ENCODE results near the gene PTPRD. TPM values are rescaled to one million over a fixed set of nuclear protein-coding genes. Genes with fewer than 3 reads are reported as not detected.

PTPRD gene
- total RNA-seq, 1 donor from 2014 or later, result 5.7 TPM

DNA sequence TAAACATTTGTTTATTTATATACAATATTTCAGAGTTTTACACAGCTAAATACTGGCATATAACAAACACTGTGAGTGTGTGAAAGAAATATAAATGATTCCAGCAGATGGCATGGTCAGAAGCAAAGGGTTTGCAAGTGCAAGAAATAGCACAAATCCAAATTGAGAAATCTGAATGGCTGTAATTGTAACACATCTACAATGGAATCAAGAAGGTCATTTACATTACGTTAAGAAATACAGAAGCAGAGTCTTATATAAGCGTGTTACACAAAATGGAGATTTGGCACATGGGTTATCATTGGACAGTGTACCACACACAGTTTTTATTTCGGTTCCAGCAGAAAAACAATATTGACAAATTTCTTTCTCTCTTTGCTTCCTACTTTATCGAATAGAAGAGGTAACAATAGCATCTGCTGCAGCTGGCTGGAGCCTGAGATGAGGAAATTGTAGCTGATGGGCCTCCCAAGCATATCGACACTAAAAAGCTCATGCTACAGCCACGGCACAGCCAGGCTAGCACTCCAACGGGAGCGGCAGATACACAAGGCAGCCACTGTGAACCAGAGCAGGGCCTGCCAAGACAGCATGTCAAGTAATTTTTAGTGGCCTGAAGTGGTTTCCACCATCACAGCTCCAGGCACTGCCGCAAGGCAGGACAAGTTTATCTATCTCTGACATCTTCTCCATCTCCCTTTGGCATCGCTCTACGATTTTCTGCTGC lies 2248.6 kb downstream of the PTPRD start:
- peaks cover 42% of the 10 kb centered on the region for H3K4me1 Mint-ChIP-seq (ENCODE audit: low read depth)
- H3K27me3 Mint-ChIP-seq (ENCODE audit: low read depth), result no peaks in the 10 kb centered on the region

DNA sequence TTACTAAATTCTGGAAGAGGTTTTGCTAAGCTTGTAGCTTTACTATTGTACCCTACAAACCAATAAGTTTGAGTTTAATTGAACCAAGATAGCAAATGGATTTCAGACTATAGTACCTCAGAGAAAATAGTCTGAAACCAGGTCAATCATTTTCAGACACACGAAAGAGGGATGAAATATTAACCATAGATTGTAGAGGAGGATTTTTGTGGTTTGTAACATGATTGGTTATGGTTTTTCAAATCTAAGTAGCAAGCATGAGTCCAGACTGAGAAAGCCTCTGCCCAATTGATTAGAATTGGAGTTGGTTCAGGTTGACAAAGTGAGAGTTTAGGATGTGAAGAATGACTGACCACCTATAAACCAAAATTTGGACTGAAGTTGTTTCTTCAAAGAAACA lies 2250.6 kb downstream of the PTPRD start:
- DNase-seq (ENCODE audit: low spot score), result no peak
- H3K27ac Mint-ChIP-seq (ENCODE audit: unreplicated experiment), result no peak overlapping the region
- no peaks in the 10 kb centered on the region for H3K36me3 Mint-ChIP-seq (ENCODE audit: low read depth)
- H3K27me3 Mint-ChIP-seq (ENCODE audit: low read depth), result no peaks in the 10 kb centered on the region
- H3K4me1 Mint-ChIP-seq (ENCODE audit: low read depth), result peaks cover 47% of the 10 kb centered on the region
- TF ChIP-seq, protein P1, sequence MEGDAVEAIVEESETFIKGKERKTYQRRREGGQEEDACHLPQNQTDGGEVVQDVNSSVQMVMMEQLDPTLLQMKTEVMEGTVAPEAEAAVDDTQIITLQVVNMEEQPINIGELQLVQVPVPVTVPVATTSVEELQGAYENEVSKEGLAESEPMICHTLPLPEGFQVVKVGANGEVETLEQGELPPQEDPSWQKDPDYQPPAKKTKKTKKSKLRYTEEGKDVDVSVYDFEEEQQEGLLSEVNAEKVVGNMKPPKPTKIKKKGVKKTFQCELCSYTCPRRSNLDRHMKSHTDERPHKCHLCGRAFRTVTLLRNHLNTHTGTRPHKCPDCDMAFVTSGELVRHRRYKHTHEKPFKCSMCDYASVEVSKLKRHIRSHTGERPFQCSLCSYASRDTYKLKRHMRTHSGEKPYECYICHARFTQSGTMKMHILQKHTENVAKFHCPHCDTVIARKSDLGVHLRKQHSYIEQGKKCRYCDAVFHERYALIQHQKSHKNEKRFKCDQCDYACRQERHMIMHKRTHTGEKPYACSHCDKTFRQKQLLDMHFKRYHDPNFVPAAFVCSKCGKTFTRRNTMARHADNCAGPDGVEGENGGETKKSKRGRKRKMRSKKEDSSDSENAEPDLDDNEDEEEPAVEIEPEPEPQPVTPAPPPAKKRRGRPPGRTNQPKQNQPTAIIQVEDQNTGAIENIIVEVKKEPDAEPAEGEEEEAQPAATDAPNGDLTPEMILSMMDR (IDR thresholded peaks at IDR 0.05), result no peak
- H3K4me3 Mint-ChIP-seq (ENCODE audit: unreplicated experiment), result no peak overlapping the region
- no peaks in the 10 kb centered on the region for H3K9me3 Mint-ChIP-seq (ENCODE audit: low read depth)

More for the DNA sequence above, 2248.6 kb downstream of the PTPRD start:
- TF ChIP-seq, protein P1 (IDR thresholded peaks at IDR 0.05), result no peak
- no peaks in the 10 kb centered on the region for H3K36me3 Mint-ChIP-seq (ENCODE audit: low read depth)
- H3K9me3 Mint-ChIP-seq (ENCODE audit: low read depth), result no peaks in the 10 kb centered on the region
- H3K27ac Mint-ChIP-seq (ENCODE audit: unreplicated experiment), result peak overlapping the region; percentile 13
- no peak for DNase-seq (ENCODE audit: low spot score)
- no peak overlapping the region for H3K4me3 Mint-ChIP-seq (ENCODE audit: unreplicated experiment)

- Mint-ChIP-seq H3K27ac (ENCODE audit: unreplicated experiment) (no peak overlapping the region), H3K4me3 (ENCODE audit: unreplicated experiment) (no peak overlapping the region), H3K27me3 (ENCODE audit: low read depth) (no peaks in the 10 kb centered on the region), H3K9me3 (ENCODE audit: low read depth) (no peaks in the 10 kb centered on the region), H3K4me1 (ENCODE audit: low read depth) (peaks cover 50% of the 10 kb centered on the region), H3K36me3 (ENCODE audit: low read depth) (no peaks in the 10 kb centered on the region)
- no peak for DNase-seq (ENCODE audit: low spot score)
- TF ChIP-seq, protein P1 (IDR thresholded peaks at IDR 0.05), result no peak
Observed at GRCh38 chr9:8361364-8361763, 2251.4 kb downstream of the PTPRD start.

GRCh38 chr9:8356406-8356805 lies 2256.4 kb downstream of the PTPRD start:
- Mint-ChIP-seq H3K27ac (ENCODE audit: unreplicated experiment) (no peak overlapping the region), H3K36me3 (ENCODE audit: low read depth) (no peaks in the 10 kb centered on the region), H3K27me3 (ENCODE audit: low read depth) (no peaks in the 10 kb centered on the region), H3K4me3 (ENCODE audit: unreplicated experiment) (no peak overlapping the region), H3K4me1 (ENCODE audit: low read depth) (peaks cover 25% of the 10 kb centered on the region), H3K9me3 (ENCODE audit: low read depth) (no peaks in the 10 kb centered on the region)
- TF ChIP-seq, protein P1 (IDR thresholded peaks at IDR 0.05), result no peak
- no peak for DNase-seq (ENCODE audit: low spot score)

DNA sequence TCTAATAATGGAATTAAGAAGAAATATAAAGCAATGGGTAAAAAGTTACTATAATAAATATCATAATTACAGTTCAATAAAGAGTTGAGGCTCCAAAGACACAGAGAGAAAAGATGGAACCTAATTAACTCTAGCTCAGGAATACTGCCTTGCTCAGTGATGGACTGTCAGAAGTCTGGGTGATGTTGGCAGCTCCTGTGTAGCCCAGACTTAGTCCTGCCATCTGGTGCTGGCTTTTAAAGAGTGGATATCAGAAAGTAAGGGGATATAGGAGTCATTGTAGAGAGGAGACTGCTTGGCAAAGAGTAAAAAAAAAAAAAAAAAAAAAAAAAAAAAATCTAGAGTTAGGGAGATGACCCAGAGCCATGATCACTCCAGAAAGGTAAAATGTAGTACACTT lies 2261.4 kb downstream of the PTPRD start:
- Mint-ChIP-seq H3K36me3 (ENCODE audit: low read depth) (no peaks in the 10 kb centered on the region), H3K27ac (ENCODE audit: unreplicated experiment) (no peak overlapping the region), H3K27me3 (ENCODE audit: low read depth) (no peaks in the 10 kb centered on the region), H3K4me1 (ENCODE audit: low read depth) (peaks cover 16% of the 10 kb centered on the region), H3K9me3 (ENCODE audit: low read depth) (no peaks in the 10 kb centered on the region), H3K4me3 (ENCODE audit: unreplicated experiment) (no peak overlapping the region)
- DNase-seq (ENCODE audit: low spot score), result no peak
- TF ChIP-seq, protein P1 (IDR thresholded peaks at IDR 0.05), result no peak

All from chondrocyte (in vitro differentiated cells).